ENCODE measurements around the gene ATP1A1. TPM values are rescaled to one million over a fixed set of nuclear protein-coding genes. Genes with fewer than 3 reads are reported as not detected.

ATP1A1 gene
- total RNA-seq, 1 donor from 2014 or later = 255 TPM

DNA sequence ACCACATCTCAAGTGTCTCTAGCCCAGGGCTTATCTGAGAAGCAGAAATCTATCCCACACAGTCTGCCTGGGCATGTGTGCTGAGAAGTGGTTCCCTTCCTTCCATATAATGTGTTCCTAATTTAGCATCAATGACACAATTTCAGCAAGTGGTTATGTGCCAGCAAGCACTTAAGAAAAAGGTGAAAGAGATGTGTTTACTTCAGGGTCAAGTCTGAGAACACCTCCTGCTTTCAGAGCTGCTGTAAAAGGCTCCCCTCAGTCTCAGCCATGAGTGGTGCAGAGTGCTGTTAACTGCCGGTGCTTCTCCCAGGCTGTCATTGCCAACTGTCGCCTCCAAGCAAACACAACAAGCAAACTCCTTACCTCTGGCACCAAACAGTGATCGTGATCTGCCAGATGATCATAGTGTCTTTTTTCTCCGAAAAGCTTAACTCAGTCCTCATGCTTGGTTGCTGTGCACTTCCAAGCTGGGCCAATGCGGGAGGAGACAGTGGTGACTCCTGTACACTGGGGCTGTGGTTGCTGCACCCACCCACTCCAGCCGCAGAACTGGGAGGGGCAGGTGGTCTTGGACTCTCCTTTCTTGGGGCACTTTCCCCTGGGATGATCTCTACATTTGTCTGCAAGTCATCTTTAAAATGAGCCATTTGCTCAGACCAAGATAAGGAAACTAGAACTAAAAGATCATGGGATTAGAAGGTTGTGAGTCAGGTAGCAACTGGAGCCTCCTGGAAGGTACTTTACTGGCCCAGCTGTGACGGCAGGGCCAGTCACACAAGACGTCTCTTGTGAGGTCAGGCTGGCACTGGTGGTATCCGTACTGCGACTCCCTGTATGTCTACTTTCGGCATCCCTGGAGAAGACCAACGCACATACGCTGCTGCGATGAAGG lies 32.4 kb downstream of the ATP1A1 start:
- peaks cover 57 to 90% of the 10 kb centered on the region in 2 donors for H3K36me3 ChIP-seq
- H3K27me3 ChIP-seq = no peaks in the 10 kb centered on the region
- intact Hi-C loops (cut with DNase I) = no loop called here
- no peak for DNase-seq (ENCODE audit: low spot score in 2 of 2)
- no peak overlapping the region for H3K4me3 ChIP-seq
- H3K27ac ChIP-seq = no peak overlapping the region
- H3K4me1 ChIP-seq = no peaks in the 10 kb centered on the region
- TF ChIP-seq, protein P1, sequence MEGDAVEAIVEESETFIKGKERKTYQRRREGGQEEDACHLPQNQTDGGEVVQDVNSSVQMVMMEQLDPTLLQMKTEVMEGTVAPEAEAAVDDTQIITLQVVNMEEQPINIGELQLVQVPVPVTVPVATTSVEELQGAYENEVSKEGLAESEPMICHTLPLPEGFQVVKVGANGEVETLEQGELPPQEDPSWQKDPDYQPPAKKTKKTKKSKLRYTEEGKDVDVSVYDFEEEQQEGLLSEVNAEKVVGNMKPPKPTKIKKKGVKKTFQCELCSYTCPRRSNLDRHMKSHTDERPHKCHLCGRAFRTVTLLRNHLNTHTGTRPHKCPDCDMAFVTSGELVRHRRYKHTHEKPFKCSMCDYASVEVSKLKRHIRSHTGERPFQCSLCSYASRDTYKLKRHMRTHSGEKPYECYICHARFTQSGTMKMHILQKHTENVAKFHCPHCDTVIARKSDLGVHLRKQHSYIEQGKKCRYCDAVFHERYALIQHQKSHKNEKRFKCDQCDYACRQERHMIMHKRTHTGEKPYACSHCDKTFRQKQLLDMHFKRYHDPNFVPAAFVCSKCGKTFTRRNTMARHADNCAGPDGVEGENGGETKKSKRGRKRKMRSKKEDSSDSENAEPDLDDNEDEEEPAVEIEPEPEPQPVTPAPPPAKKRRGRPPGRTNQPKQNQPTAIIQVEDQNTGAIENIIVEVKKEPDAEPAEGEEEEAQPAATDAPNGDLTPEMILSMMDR (IDR thresholded peaks at IDR 0.05) = no peak
- no peaks in the 10 kb centered on the region for H3K9me3 ChIP-seq

DNA sequence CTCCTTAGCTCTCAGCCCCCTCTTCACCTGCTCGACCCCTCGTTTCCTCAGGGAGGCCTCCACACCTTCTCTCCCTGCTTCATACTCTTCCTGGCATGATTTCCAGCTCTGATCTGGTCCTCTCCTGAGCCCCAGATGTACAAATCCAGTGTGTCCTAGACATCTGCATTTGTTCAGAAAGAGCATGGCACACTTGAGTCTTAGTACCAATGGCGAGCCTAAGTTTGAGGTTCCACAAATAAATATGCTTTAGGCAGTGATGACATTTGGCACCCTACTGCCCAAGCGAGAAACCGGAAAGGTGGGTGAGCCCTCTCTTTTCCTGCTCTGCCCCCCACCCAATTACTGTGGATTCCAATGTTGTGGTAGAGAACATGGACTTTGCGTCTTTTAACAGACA lies 34.0 kb downstream of the ATP1A1 start:
- Histone ChIP-seq H3K4me3 (no peak overlapping the region), H3K27me3 (no peaks in the 10 kb centered on the region), H3K36me3 (peaks cover 41 to 75% of the 10 kb centered on the region in 2 donors), H3K9me3 (no peaks in the 10 kb centered on the region), H3K4me1 (no peaks in the 10 kb centered on the region), H3K27ac (no peak overlapping the region)
- intact Hi-C loops (cut with DNase I) = no loop called here
- DNase-seq (ENCODE audit: low spot score in 2 of 2) = no peak
- TF ChIP-seq, protein P1 (IDR thresholded peaks at IDR 0.05) = no peak

GRCh38 chr1:116408193-116408592 lies 35.1 kb downstream of the ATP1A1 start:
- Histone ChIP-seq H3K9me3 (no peaks in the 10 kb centered on the region), H3K36me3 (peaks cover 30 to 63% of the 10 kb centered on the region in 2 donors), H3K27me3 (no peaks in the 10 kb centered on the region), H3K4me1 (no peaks in the 10 kb centered on the region), H3K4me3 (no peak overlapping the region), H3K27ac (no peak overlapping the region)
- DNase-seq (ENCODE audit: low spot score in 2 of 2) = no peak
- TF ChIP-seq, protein P1 (IDR thresholded peaks at IDR 0.05) = no peak
- intact Hi-C loops (cut with DNase I) = no loop called here

- Histone ChIP-seq H3K36me3 (peaks cover 23 to 55% of the 10 kb centered on the region in 2 donors), H3K27ac (no peak overlapping the region), H3K27me3 (no peaks in the 10 kb centered on the region), H3K9me3 (no peaks in the 10 kb centered on the region), H3K4me1 (no peaks in the 10 kb centered on the region), H3K4me3 (no peak overlapping the region)
- TF ChIP-seq, protein P1 (IDR thresholded peaks at IDR 0.05) = no peak
- DNase-seq (ENCODE audit: low spot score in 2 of 2) = no peak
- intact Hi-C loops (cut with DNase I) = no loop called here
These were observed 36.0 kb downstream of the ATP1A1 start for GRCh38 chr1:116408803-116409720.

DNA sequence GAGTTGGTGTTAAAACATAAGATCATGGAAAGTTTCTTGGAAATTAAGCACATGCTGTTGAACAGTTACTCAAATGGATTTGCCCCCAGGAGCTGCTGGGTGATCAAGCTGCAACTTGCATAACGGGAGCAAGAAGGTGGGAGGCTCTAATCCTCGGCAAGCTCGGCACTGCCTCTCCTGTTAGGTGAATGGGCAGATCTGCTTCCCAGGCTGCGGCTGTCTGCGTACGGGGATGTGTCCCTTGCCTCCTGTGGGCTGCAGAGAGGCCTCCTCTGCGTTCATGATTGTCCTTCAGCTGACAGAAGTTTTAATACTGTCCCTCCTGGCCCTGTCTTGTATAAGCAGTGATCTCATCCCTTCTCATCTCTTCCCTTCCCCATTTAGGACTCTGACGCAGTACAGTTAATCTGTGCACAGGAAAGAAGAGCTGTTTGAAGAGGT lies 36.7 kb downstream of the ATP1A1 start:
- TF ChIP-seq, protein P1 (IDR thresholded peaks at IDR 0.05) = no peak
- H3K4me3 ChIP-seq = no peak overlapping the region
- no peaks in the 10 kb centered on the region for H3K27me3 ChIP-seq
- no peak for DNase-seq (ENCODE audit: low spot score in 2 of 2)
- no peaks in the 10 kb centered on the region for H3K9me3 ChIP-seq
- intact Hi-C loops (cut with DNase I) = no loop called here
- H3K36me3 ChIP-seq = peaks cover 17 to 47% of the 10 kb centered on the region in 2 donors
- no peak overlapping the region for H3K27ac ChIP-seq
- H3K4me1 ChIP-seq = no peaks in the 10 kb centered on the region
